Measurements from ENCODE around the gene EPHA1. TPM values are rescaled to one million over a fixed set of nuclear protein-coding genes. Genes with fewer than 3 reads are reported as not detected.

EPHA1 gene
- total and polyA plus RNA-seq, 2 of the 4 experiments (the other 2 are of a cell fraction) = 0.10 TPM; not detected in 1

DNA sequence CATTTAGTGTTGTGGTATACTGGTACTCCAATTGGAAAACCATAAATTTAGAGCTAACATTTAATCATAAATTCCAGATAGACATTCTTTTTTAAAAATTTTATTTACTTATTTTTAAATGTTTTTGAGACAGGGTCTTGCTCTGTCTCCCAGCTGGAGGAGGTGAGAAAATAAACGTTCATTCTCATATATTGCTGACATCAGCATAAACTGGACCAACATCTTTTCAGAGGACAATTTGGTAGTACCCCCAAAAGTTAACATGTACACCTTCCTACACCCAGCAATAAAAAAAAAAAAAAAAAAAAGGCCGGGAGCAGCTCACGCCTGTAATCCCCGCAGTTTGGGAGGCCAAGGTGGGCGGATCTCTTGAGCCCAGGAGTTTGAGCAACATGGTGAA, 39.8 kb upstream of the EPHA1 start:
- in situ Hi-C loops (cut with MboI; ENCODE audit: low sequenced_read_pairs) = loop anchor here (25.0 kb wide), 1 partner anchor 436 kb away; no protein-coding TSS in a partner anchor
- Histone ChIP-seq H3K79me1 (ENCODE audit: low read depth in 1 of 2, low read length in 2 of 2) (no peaks in the 10 kb centered on the region), H4K5ac (ENCODE audit: low read depth, low read length) (no peak overlapping the region), H2BK15ac (ENCODE audit: low read depth, low read length) (no peak overlapping the region), H4K20me1 (ENCODE audit: insufficient read depth, low read length) (no peaks in the 10 kb centered on the region), H3K4ac (ENCODE audit: low read depth, low read length) (no peak overlapping the region), H3K9me3 (ENCODE audit: control insufficient read depth, insufficient read depth, low read length) (no peaks in the 10 kb centered on the region), H3K14ac (replicated peaks; ENCODE audit: low read depth, low read length) (no peak overlapping the region), H3K27me3 (ENCODE audit: control insufficient read depth, insufficient read depth, low read length) (peaks cover 5% of the 10 kb centered on the region), H2AFZ (replicated peaks; ENCODE audit: low read length, poor library complexity) (no peak overlapping the region), H2BK5ac (ENCODE audit: low read depth, low read length, poor library complexity, severe bottlenecking) (no peak overlapping the region), H2AK9ac (replicated peaks; ENCODE audit: low read depth, low read length, poor library complexity) (no peak overlapping the region), H3K56ac (ENCODE audit: extremely low read depth, insufficient read depth, low read length) (no peak overlapping the region), H3K23ac (ENCODE audit: low read depth, low read length) (no peak overlapping the region), H2AK5ac (ENCODE audit: low read depth, low read length) (no peak overlapping the region), H3K18ac (ENCODE audit: low read depth, low read length) (no peak overlapping the region), H3K9ac (ENCODE audit: low read depth, low read length) (no peak overlapping the region), H3K36me3 (ENCODE audit: control insufficient read depth, insufficient read depth, low read length) (no peaks in the 10 kb centered on the region), H2BK20ac (ENCODE audit: low read depth, low read length) (no peak overlapping the region), H4K8ac (ENCODE audit: low read depth in 2 of 2, low read length in 2 of 2) (no peak overlapping the region), H4K91ac (ENCODE audit: insufficient read depth, low read depth, low read length) (no peak overlapping the region), H3K9me1 (ENCODE audit: insufficient read depth, low read length) (0 out of 2 replicates have a peak, but pooled peaks cover 2% of the 10 kb centered on the region), H3K4me1 (ENCODE audit: control insufficient read depth, insufficient read depth, low read length) (peaks cover 1% of the 10 kb centered on the region; the same call in 1 of the 2 replicates), H3K4me3 (ENCODE audit: insufficient read depth, low read depth, low read length) (no peak overlapping the region), H3K27ac (ENCODE audit: insufficient read depth, low read length) (no peak overlapping the region), H3K4me2 (ENCODE audit: low read depth, low read length) (no peak overlapping the region), H2BK120ac (ENCODE audit: low read depth, low read length) (no peak overlapping the region)
- ATAC-seq (ENCODE audit: low read depth) (no peak), DNase-seq (no peak)
- no CpG with 5 or more reads among the region's 5 CpGs for WGBS, 2 experiments (ENCODE audit: extremely low coverage in 2 of 2, insufficient read length in 1 of 2)
- ChIA-PET CTCF (interaction anchor here (1.2 kb wide), 1 partner anchor 10 kb away, joined by 3 read pairs; no protein-coding TSS in a partner anchor), POLR2A (ENCODE audit: unreplicated experiment) (no interaction called here)
- dilution Hi-C loops (cut with HindIII; ENCODE audit: low sequenced_read_pairs, unreplicated experiment) = no loop called here
- TF ChIP-seq MAFK (IDR thresholded peaks at IDR 0.05; ENCODE audit: low read depth, low read length) (peak; percentile 99), RCOR1 (IDR thresholded peaks at IDR 0.05; ENCODE audit: insufficient replicate concordance, low read length) (no peak)
- intact Hi-C loops (cut with micrococcal nuclease) = no loop called here
- BruUV-seq (replicated peaks) = no TSS peak

Measured in IMR-90 (cell line).